Hematopoietic multipotent progenitor cell (in vitro differentiated cells): Measurements from ENCODE around the gene REEP6. TPM values are rescaled to one million over a fixed set of nuclear protein-coding genes. Genes with fewer than 3 reads are reported as not detected.
A peak's percentile ranks its signal among the peaks of the same experiment; 100 is the strongest.
"Not testable (repeated sequence)": the region's sequence is repeated elsewhere in the genome, so short reads cannot be mapped to it uniquely, and the experiment has no call there.

Source experiments
- DNase-seq, 3 donors: peaks; one replicate each; pipeline ENCODE4 v3.0.0-alpha.2; 2011 to 2015; ENCODE audit warnings: low read depth in 2 of 3, low spot score in 2 of 3
- total RNA-seq: library from RNA; depleted of rRNA; stranded (reverse); fragments of >200 nt; gene quantifications from one replicate; pipeline ENCODE4 v1.2.3, GENCODE V29; 2012

The REEP6 gene
- total RNA-seq, 1 donor: 3.2 TPM

DNA sequence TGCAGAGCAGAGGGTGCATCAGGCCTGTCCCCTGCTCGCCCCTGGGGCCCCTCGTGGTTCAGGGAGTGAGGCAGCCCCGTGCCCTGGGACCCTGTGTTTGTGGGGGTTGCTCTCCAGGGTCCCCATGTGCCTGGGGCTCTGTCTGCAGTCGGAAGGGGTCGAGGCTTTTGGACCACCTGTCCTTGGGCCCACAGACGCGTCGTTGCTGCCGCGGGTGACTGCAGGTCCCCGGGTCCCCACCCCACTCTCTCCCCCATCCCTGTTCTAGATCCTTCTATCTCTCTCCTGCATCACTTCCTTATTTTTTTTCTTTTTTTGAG, 2.7 kb upstream of the REEP6 start:
- DNase-seq: no peak

GRCh38 chr19:1489463-1490310, 1.3 kb upstream of the REEP6 start:
- peak in 1 of 3 donors; percentile 74 for DNase-seq

GRCh38 chr19:1490311-1491113, 469 bp upstream of the REEP6 start, which contains the start of gene PCSK4:
Gene PCSK4, minus strand, starts transcription at chr19:1490350. Its CDS starts 4 bp downstream, at chr19:1490346.
- DNase-seq: peak; percentile 94 to 99 (median 98)

GRCh38 chr19:1491849-1492170, 829 bp downstream of the REEP6 start:
- DNase-seq: no peak

DNA sequence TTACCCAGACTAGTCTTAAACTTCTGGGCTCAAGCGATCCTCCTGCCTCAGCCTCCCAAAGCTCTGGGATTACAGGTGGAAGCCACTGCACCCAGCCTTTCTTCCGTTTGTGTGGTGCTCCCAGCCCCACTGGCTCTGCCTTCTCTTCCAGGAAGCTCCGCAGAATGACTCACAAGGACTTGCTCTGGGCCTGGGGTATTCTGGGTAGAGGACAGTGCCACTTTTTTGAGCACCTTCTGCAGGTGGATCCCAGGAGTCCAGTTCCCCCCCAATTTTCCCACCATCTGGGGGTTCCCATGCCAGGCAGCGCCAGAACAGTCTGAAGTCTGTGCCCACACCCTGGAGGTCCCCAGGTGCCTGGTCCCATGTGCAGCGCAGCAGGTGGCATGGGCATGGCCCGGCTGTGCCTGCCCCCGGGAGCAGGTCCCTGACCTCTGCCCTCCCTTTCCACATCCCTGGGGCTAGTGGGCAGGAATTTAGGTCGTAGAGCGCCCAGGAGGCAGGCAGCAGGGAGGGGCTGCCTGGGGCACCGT, 1.6 kb downstream of the REEP6 start:
- DNase-seq: no peak

- no peak for DNase-seq
Measured at GRCh38 chr19:1494115-1494815, 3.3 kb downstream of the REEP6 start.

DNA sequence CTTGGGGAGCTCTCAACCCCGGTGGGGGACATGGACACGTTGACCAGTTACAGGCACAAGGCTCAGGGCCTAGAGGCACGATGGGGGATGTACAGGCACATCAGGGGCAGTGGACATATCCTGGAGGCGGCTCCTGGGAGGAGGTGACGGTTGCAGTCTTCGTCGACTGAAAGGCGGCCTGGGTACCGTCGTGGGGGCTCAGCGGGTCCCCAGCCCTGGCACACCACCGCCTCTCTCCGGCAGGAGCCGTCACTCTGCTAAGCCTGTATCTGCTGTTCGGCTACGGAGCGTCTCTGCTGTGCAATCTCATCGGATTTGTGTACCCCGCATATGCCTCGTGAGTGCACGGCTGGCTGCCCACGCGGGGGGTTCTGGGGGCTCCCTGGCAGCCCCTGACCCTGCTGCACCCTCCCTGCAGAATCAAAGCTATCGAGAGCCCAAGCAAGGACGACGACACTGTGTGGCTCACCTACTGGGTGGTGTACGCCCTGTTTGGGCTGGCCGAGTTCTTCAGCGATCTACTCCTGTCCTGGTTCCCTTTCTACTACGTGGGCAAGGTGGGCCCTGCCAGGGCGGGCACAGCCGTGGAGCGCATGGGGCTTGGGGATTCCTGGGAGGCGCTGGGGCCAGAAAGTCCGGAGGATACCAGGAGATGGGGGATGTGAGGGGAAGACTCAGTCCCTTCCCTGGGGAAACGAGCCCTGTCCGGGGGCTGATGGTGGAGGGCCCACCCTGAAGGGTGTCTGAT, 4.2 kb downstream of the REEP6 start:
- DNase-seq: no peak

DNA sequence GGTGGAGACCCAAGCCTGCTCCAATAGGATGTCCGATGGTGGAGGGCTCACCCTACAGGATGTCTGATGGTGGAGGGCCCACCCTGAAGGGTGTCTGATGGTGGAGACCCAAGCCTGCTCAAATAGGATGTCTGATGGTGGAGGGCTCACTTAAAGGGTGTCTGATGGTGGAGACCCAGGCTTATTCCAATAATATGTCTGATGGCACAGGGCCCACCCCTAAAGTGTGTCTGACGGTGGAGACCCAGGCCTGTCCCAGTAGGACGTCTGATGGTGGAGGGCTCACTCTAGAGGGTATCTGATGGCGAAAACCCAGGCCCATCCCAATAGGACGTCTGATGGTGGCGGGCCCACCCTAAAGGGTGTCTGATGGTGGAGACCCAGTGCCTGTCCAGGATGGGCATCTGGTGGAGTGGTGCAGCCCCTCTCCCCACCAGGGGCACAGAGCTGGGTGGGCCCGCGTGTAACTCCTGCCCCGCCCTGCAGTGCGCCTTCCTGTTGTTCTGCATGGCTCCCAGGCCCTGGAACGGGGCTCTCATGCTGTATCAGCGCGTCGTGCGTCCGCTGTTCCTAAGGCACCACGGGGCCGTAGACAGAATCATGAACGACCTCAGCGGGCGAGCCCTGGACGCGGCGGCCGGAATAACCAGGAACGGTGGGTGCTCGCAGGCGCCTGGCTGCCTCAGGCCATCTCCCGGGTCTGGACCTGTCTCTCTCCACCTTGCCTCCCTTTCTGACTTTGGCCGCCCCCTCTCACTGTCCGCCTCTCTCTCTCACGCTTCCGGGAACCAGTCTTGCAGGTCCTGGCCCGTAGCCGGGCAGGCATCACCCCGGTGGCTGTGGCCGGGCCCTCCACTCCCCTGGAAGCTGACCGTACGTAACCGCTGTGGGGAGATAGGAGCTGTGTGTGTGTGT, 5.1 kb downstream of the REEP6 start:
- no peak for DNase-seq

- DNase-seq: no peak
Measured at GRCh38 chr19:1496714-1497577, 6.0 kb downstream of the REEP6 start.

DNA sequence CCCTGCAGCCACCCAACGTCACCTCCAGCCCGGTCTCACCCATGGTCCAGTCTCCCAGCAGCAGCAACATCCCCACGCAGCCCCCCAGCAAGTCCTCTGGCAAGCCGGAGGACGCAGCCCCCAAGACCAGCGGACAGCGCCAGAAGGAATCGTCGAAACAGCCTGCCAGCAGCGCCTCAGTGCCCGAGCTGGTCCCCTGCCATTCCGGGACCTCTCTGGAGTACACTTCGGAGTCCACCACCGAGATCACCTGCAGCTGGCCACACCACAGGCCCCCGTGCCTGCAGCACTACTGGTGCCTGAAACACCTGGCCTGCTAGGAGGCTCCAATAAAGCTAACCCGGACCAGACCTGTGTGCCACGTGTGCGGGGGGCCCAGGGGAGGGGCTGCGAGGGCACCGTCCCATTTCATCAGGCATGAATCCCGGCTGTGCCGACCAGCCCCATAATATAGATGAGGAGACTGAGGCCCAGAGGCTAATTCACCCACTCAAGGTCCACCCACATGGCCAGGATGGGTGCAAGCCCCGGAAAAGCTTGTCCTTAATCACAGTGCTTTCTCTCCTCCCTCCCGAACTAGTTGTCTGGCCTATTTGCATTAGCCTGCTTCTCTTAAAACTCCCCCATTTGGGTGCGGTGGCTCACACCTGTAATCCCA, 6.7 kb downstream of the REEP6 start:
- no peak for DNase-seq

DNA sequence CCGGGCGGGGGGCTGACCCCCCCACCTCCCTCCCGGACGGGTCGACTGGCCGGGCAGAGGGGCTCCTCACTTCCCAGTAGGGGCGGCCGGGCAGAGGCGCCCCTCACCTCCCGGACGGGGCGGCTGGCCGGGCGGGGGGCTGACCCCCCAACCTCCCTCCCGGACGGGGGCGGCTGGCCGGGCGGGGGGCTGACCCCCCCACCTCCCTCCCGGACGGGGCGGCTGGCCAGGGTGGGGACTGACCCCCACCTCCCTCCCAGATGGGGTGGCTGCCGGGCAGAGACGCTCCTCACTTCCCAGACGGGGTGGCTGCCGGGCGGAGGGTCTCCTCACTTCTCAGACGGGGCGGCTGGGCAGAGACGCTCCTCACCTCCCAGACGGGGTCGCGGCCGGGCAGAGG, 8.2 kb downstream of the REEP6 start:
- not testable (repeated sequence) for DNase-seq

DNA sequence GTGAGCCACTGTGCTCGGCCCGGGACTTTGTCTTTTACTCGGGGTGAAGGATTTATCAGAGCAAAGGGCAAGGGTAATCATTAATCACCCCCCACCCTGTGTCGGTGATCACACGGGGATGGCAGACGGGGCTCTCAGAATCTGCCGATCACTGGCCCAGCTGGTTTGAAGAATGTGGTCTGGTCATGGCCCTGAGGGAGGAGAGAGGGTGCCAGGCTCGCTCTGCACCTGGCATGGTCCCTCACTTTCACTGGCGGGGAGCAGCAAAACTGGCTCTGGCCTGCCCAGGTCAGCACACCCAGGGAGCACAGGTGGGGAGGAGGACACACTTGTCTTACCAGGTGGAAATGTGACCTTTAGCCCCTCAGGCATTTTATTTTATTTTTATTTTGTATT, 10.2 kb downstream of the REEP6 start:
- DNase-seq: no peak

DNA sequence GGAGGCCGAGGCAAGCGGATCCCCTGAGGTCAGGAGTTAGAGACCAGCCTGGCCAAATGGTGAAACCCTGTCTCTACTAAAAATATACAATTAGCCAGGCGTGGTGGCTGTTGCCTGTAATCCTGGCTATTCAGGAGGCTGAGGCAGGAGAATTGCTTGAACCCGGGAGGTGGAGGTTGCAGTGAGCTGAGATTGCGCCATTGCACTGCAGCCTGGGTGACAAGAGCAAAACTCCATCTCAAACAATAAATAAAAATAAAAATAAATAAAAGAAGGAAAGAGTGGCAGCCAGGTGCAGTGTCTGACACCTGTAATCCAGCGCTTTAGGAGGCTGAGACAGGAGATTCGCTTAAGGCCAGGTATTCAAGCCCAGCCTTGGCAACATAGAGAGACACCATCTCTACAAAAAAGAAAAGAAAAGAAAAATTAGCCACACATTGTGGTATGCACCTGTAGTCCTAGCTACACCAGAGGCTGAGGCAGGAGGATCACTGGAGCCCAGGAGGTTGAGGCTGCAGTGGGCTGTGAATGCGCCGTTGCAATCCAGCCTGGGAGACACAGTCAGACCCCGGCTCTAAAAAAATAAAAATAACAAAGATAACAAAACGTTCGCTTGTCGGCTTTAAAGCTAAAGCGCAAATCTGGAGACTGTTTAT, 11.6 kb downstream of the REEP6 start:
- DNase-seq: no peak

DNA sequence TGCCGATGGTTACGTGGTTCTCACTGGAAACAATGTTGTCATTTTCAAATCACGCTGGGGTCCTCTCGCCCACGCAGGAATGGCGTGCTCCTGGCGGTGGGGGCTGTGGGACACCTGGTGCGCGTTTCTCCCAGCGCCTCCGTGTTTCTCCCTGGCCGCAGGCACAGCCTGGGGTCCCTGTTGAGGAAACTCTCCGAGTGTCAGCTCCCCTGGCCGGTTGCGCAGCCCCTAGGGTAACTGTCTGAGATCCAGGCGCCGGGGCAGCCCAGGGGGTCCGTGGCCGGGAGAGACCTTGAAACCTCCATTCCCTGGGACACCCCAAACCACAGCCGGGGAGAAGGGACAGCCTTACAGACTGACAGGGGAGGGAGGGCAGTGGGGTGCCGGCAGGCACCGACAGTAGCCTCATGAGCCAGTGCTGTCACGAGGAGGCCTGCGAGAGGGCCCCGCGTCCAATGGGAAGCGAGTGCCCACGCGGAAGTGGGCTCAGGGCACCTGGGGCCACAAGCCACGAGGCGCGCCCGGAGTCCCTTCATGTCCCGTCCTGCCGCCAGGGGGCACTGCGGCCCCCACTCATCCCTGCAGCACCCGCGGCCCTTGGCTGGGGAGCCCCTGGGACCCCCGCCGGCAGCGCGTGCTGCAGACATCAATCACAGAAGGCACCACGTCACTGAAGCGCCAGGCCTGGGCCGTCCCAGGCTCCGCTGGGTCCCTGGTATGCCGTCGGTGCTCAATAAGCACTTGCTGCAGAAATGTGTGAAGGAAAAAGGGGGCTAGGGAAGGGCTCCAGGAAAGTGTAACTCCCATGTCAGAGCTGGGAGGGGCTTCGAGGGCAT, 12.3 kb downstream of the REEP6 start:
- peak in 2 of 3 donors; percentile 67 to 74 for DNase-seq

- no peak for DNase-seq
Measured at GRCh38 chr19:1503925-1504773, 13.2 kb downstream of the REEP6 start.

DNA sequence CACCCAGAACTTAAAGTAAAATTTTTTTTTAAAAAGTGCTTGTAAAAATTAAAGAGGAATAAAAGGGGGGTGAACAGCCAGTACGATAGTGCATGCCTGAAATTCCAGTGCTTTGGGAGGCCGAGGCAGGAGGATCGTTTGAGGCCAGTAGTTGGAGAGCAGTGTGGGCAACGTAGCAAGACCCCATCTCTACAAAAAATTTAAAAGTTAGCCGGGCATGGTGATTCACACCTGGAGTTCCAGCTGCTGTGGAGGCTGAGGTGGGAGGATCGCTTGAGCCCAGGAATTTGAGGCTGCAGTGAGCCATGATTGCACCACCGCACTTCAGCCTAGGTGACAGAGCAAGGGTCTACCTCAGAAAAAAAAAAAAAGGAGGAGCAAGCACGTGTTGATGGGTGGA, 14.0 kb downstream of the REEP6 start:
- no peak for DNase-seq
